NB4 (cell line): ENCODE measurements around the gene TNPO2.
"Not testable (repeated sequence)": the region's sequence is repeated elsewhere in the genome, so short reads cannot be mapped to it uniquely, and the experiment has no call there.

Experiments used
- DNase-seq: peaks from one replicate; pipeline ENCODE4 v3.0.0; 2010; ENCODE audit warnings: low read depth
- H3K4me3 ChIP-seq: one replicate; pipeline ENCODE4 v1.5.1; 2011; ENCODE audit warnings: mild to moderate bottlenecking, low read depth, low read length, moderate library complexity
- MYC ChIP-seq: IDR thresholded peaks from 2 replicates; pipeline ENCODE4 v1.6.1; 2011; ENCODE audit warnings: low read depth, low read length
- POLR2A ChIP-seq: IDR thresholded peaks from 2 replicates; pipeline ENCODE4 v1.6.1; 2011; ENCODE audit warnings: mild to moderate bottlenecking; ENCODE audit not compliant: insufficient read length; ENCODE audit errors: extremely low read depth
- TF ChIP-seq, protein P1 (sequence below): IDR thresholded peaks from one replicate; pipeline ENCODE4 v1.5.1; 2012; ENCODE audit warnings: low read depth, low read length
- TF ChIP-seq, protein P2 (sequence below): IDR thresholded peaks from 2 replicates; pipeline ENCODE4 v1.6.1; 2011; ENCODE audit warnings: low read depth, low read length

Gene TNPO2

DNA sequence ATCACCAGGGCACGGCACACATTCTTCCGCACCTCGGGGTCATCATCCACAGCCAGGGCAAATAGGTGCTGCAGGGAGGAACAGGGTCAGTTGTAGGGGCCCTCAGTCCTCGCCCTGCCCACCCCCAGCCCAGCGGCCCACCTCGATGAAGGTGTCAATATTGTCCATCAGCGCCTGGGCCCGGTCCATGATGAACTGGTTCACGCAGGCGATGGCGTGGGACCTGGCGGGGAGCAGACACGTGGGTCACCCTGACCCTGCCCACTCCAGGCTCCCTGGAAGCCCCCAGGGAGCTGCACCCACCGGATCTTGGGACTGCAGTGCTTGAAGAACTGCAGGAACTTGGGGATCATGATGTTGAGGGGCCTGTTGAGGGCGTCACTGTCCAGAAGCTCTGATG, 8.6 kb downstream of the TNPO2 start:
- H3K4me3 ChIP-seq: no peak overlapping the region
- TF ChIP-seq, protein P1, sequence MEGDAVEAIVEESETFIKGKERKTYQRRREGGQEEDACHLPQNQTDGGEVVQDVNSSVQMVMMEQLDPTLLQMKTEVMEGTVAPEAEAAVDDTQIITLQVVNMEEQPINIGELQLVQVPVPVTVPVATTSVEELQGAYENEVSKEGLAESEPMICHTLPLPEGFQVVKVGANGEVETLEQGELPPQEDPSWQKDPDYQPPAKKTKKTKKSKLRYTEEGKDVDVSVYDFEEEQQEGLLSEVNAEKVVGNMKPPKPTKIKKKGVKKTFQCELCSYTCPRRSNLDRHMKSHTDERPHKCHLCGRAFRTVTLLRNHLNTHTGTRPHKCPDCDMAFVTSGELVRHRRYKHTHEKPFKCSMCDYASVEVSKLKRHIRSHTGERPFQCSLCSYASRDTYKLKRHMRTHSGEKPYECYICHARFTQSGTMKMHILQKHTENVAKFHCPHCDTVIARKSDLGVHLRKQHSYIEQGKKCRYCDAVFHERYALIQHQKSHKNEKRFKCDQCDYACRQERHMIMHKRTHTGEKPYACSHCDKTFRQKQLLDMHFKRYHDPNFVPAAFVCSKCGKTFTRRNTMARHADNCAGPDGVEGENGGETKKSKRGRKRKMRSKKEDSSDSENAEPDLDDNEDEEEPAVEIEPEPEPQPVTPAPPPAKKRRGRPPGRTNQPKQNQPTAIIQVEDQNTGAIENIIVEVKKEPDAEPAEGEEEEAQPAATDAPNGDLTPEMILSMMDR: no peak
- TF ChIP-seq MYC (no peak), POLR2A (no peak)
- TF ChIP-seq, protein P2, sequence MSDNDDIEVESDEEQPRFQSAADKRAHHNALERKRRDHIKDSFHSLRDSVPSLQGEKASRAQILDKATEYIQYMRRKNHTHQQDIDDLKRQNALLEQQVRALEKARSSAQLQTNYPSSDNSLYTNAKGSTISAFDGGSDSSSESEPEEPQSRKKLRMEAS: no peak
- no peak for DNase-seq

DNA sequence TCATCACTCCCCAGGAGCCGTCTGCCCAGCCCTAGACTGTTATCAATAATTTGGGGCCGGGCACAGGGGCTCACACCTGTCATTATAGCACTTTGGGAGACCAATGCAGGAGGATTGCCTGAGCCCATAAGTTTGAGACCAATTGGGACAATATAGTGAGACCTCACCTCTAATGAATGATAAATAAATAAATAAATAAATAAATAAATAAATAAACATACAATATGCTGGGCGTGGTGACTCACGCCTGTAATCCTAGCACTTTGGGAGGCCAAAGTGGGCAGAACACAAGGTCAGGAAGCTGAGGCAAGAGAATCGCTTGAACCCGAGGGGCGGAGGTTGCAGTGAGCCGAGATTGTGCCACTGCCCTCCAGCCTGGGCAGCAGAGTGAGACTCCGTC, 10.4 kb downstream of the TNPO2 start:
- not testable (repeated sequence) for DNase-seq

DNA sequence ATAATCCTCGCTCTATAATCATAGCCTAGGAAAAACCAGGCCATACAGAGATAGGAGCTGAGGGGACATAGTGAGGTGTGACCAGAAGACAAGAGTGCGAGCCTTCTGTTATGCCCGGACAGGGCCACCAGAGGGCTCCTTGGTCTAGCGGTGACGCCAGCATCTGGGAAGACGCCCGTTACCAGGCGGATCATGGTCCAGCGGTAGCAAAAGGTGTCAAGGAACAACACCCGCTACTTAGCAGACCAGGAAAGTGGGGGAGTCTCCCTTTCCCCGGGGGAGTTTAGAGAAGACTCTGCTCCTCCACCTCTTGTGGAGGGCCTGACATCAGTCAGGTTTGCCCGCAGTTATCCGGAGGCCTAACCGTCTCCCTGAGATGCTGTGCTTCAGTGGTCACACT, 11.7 kb downstream of the TNPO2 start:
- DNase-seq, H3K4me3 ChIP-seq: not testable (repeated sequence)

More for the DNA sequence above, 10.4 kb downstream of the TNPO2 start:
- not testable (repeated sequence) for H3K4me3 ChIP-seq

DNA sequence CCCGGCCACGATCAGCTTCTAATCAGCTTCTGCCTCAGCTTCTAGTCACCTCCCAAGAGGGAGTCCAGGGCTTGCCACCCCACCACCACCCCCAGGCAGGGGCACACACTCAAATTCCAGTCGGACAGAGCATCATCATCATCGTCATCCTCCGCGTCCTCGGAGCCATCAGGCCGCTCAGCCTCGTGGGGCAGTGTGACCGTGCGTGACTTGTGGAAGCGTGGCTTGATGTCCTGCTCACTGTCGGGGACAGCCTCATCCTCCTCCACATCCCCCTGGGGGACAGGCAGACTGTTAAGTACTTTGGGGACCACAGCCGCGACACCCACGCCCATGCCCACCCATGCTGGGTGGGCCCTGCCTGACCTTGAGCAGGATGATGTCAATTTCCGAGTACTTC, 12.5 kb downstream of the TNPO2 start:
- H3K4me3 ChIP-seq: no peak overlapping the region
- TF ChIP-seq MYC (no peak), POLR2A (no peak)
- TF ChIP-seq, protein P1: no peak
- TF ChIP-seq, protein P2: no peak
- DNase-seq: no peak

DNA sequence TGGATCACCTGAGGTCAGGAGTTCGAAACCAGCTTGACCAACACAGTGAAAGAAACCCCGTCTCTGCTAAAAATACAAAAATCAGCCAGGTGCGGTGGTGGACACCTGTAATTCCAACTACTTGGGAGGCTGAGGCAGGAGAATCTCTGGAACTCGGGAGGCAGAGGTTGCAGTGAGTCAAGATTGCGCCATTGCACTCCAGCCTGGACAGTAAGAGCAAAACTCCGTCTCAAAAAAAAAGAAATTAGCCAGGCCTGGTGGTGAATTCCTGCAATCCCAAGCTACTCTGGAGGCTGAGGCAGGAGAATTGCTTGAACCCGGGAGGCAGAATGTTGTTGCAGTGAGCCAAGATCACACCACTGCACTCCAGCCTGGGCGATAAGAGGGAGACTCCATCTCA, 15.1 kb downstream of the TNPO2 start:
- DNase-seq: no peak
- no peak overlapping the region for H3K4me3 ChIP-seq
- TF ChIP-seq, protein P2: no peak
- TF ChIP-seq MYC (no peak), POLR2A (no peak)
- TF ChIP-seq, protein P1: no peak

DNA sequence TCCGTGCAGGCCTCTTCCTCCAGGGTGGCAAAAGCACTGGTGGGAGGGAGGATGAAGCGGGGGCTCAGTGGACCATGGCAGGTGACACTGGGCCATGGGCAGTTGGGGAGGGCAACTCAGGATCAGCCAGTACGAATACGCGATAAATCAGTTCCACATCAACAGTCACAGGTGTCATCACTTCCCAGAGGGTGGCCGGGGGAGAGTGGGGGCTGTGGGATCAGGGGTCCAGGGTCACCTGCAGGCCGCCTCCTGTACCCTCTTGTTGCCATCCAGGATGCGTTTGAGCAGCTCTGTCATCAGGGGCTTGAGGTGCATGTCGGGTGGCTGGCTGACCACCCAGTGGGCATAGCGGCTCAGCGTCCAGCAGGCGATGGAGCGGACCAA, 17.4 kb downstream of the TNPO2 start:
- DNase-seq: no peak
- TF ChIP-seq POLR2A (no peak), MYC (no peak)
- TF ChIP-seq, protein P2: no peak
- TF ChIP-seq, protein P1: no peak
- H3K4me3 ChIP-seq: no peak overlapping the region

DNA sequence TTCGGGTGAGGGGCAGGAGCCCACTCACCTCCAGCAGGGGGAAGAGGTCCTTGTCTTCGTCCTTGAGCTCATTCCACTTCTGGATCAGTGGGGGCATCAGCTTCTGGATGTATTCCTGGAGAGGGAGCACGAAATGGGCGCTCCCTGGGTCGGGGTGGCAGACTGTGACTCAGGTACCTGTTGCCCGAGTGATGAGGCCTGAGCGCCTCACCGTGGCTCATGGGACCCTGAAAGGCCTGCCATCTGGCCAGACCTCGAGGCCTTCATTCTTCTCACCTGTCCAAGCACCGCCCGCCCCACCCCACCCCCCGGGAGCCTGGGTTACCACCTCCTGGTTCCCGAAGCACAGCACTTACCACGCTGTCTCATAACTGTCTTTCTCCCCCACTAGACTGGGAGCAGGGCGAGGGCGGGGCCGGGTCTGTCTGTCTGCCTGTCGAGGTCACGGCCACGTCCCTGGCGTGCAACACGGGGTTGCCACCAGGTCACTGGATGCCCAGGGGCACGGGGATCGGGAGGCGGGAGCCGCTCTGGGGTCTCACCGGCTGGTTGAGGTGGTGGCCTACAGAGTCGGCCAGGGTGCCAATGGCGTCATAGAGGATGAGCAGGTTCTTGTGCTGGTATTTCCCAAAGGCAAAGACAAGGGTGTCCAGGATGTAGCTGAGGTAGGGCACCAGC, 17.9 kb downstream of the TNPO2 start:
- no peak overlapping the region for H3K4me3 ChIP-seq
- DNase-seq: no peak
- TF ChIP-seq, protein P1: no peak
- TF ChIP-seq POLR2A (no peak), MYC (no peak)
- TF ChIP-seq, protein P2: no peak
